Sigmoid colon (tissue), 7 donors: ENCODE measurements around the gene TMEM164. TPM values are rescaled to one million over a fixed set of nuclear protein-coding genes. Genes with fewer than 3 reads are reported as not detected.

Source experiments
- DNase-seq: peaks from one replicate; pipeline ENCODE4 v3.0.0-alpha.2; 2019
- H3K27ac ChIP-seq, 4 donors: fragments of 200-600 bp; sonication (generic); one replicate each; pipeline ENCODE4 v1.5.1; 2016 to 2019; ENCODE audit warnings: mild to moderate bottlenecking in 1 of 4
- H3K27me3 ChIP-seq, 3 donors: fragments of 200-600 bp; sonication (generic); one replicate each; pipeline ENCODE4 v1.5.1; 2019; ENCODE audit warnings: mild to moderate bottlenecking in 1 of 3
- H3K36me3 ChIP-seq, 4 donors: fragments of 200-600 bp; sonication (generic); one replicate each; pipeline ENCODE4 v1.5.1; 2016 to 2019
- H3K4me1 ChIP-seq, 4 donors: fragments of 200-600 bp; sonication (generic); one replicate each; pipeline ENCODE4 v1.5.1; 2017 to 2019
- H3K4me3 ChIP-seq, 4 donors: fragments of 200-600 bp; sonication (generic); one replicate each; pipeline ENCODE4 v1.5.1; 2017 to 2019; ENCODE audit warnings: mild to moderate bottlenecking in 2 of 4, moderate library complexity in 1 of 4
- H3K9me3 ChIP-seq, 4 donors: fragments of 200-600 bp in 3 of 4; sonication (generic) in 3 of 4; one replicate each; pipeline versions ENCODE4 v1.5.1 to v1.6.1; 2013 to 2019
- EP300 ChIP-seq, 4 donors: sonication (generic); formaldehyde crosslinking; IDR thresholded peaks; one replicate each; pipeline ENCODE4 v1.6.1; 2017; ENCODE audit warnings: antibody characterized with exemption in 4 of 4
- POLR2A ChIP-seq, 2 donors: fragments of 450-650 bp; IDR thresholded peaks; one replicate each; pipeline ENCODE4 v1.6.1; 2016; ENCODE audit warnings: antibody characterized with exemption in 2 of 2, mild to moderate bottlenecking in 2 of 2, moderate library complexity in 2 of 2
- POLR2AphosphoS5 ChIP-seq, 4 donors: sonication (generic); formaldehyde crosslinking; IDR thresholded peaks; one replicate each; pipeline ENCODE4 v1.6.1; 2017; ENCODE audit warnings: antibody characterized with exemption in 4 of 4
- WGBS, 2 donors: extraction: QIAGEN DNeasy Blood & Tissue Kit; methylation state at CpG; one replicate each; pipeline ENCODE4 v1.1.7; 2013; 5-methylcytosine and 5-hydroxymethylcytosine counted together
- intact Hi-C: fragments of 100-400 bp; cut with DNase I; formaldehyde crosslinking; loops from one replicate; pipeline ENCODE4 v1.15.1; 2023
- polyA plus RNA-seq, 3 donors: library from polyadenylated mRNA; stranded (reverse); fragments of 200-250 nt; gene quantifications; one replicate each; pipeline ENCODE4 v1.2.3, GENCODE V29; 2013
- total RNA-seq, 4 donors: library from RNA; depleted of rRNA; stranded (reverse); fragments of >200 nt; gene quantifications; one replicate each; pipeline ENCODE4 v1.1.0, GENCODE V29; 2016
- TF ChIP-seq, protein P1 (sequence below), 4 experiments: fragments of 450-650 bp in 3 of 4; fragments of 200-600 bp in 1 of 4; IDR thresholded peaks; one replicate each; pipeline ENCODE4 v1.5.1; 2016 to 2019; ENCODE audit warnings: antibody characterized with exemption in 4 of 4, mild to moderate bottlenecking in 3 of 4, moderate library complexity in 2 of 4
- donor health status: healthy with polysubstance abuse.
- donor health status: Bipolar disorder and iron deficiency.
- donor health status: healthy.

Gene TMEM164
- total and polyA plus RNA-seq, 7 donors = 6.4 to 43.2 (median 12.7) TPM

DNA sequence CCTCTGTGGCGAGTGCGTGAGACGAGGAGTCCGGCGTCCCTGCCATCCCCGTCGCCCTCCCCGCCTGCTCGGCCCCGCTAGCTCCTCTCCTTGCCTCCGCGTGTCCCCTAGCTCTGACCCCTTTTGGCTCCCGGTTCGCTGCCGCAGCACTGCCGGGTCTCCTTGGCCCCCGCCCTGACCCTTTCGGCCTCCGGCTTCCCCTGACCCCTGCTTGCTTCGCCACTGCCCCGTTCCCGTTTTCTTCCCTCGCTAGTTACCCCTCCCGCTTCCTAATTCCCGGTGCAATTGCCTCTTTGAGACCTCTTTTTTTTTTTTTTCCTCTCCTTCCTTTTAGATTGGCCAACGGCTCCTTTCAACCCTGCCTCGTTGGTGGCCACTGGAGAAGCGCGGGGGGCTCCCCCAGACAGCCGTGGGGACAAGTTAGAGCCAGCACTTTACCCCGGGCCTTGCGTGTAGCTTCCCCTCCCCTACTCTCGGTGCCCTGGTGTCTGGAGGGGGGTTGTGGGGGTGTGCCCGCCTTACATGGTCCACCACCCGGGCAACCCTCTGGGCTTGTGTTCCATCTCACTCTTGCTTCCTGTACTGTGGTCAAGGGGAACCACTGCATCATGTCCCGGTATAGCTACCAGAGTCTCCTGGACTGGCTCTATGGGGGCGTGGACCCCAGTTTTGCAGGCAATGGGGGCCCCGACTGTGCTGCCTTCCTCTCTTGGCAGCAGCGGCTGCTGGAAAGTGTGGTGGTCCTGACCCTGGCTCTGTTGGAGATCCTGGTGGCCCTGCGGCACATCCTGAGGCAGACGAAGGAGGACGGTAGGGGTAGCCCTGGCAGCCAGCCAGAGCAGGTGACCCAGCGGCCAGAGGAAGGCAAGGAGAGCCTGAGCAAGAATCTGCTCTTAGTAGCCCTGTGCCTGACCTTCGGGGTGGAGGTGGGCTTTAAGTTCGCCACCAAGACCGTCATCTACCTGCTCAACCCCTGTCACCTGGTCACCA, 548 bp downstream of the TMEM164 start:
- no peaks in the 10 kb centered on the region for H3K36me3 ChIP-seq
- H3K4me1 ChIP-seq = peaks cover 0 to 24% (median 18%) of the 10 kb centered on the region in 4 donors
- peak; percentile 65 for DNase-seq
- H3K27ac ChIP-seq = peak overlapping the region; percentile 81 to 94 (median 88)
- no peaks in the 10 kb centered on the region for H3K9me3 ChIP-seq
- H3K4me3 ChIP-seq = peak overlapping the region; percentile 50 to 69 (median 62)
- WGBS, 2 donors = 6 to 15% methylated on average over 46 of the region's 46 CpGs
- TF ChIP-seq POLR2AphosphoS5 (IDR thresholded peaks at IDR 0.05) (no peak), POLR2A (IDR thresholded peaks at IDR 0.05) (no peak), EP300 (IDR thresholded peaks at IDR 0.05) (no peak)
- TF ChIP-seq, protein P1, sequence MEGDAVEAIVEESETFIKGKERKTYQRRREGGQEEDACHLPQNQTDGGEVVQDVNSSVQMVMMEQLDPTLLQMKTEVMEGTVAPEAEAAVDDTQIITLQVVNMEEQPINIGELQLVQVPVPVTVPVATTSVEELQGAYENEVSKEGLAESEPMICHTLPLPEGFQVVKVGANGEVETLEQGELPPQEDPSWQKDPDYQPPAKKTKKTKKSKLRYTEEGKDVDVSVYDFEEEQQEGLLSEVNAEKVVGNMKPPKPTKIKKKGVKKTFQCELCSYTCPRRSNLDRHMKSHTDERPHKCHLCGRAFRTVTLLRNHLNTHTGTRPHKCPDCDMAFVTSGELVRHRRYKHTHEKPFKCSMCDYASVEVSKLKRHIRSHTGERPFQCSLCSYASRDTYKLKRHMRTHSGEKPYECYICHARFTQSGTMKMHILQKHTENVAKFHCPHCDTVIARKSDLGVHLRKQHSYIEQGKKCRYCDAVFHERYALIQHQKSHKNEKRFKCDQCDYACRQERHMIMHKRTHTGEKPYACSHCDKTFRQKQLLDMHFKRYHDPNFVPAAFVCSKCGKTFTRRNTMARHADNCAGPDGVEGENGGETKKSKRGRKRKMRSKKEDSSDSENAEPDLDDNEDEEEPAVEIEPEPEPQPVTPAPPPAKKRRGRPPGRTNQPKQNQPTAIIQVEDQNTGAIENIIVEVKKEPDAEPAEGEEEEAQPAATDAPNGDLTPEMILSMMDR (IDR thresholded peaks at IDR 0.05) = no peak
- H3K27me3 ChIP-seq = peaks cover 0 to 4% (median 0%) of the 10 kb centered on the region in 3 donors
- intact Hi-C loops = loop anchor here (2.0 to 5.0 kb wide), 3 partner anchors 144 to 466 kb away; partner anchors contain the start of genes AMMECR1 and NXT2

DNA sequence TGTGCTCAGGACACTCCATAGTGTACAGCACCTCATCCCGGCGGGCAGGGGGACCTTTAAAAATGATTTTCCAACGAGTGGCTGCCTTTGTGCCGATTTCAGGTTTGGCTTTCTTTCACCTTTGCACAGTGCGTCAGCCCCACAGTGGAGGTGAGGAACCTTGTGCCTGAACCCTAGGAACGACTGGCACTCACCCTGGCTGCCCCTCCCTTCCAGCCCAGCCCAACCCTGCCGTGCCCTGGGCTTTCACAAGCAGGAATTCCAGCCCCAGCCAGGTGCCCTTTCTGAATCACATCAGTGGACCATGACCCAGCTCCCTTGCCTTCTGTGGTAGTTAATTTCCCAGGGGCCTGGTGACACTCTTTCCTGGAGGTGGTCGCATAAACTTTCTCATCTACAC, 1.3 kb downstream of the TMEM164 start:
- TF ChIP-seq POLR2A (IDR thresholded peaks at IDR 0.05) = no peak
- TF ChIP-seq, protein P1 (IDR thresholded peaks at IDR 0.05) = no peak
- TF ChIP-seq POLR2AphosphoS5 (IDR thresholded peaks at IDR 0.05) = no peak
- no peak for TF ChIP-seq EP300 (IDR thresholded peaks at IDR 0.05)
- peak overlapping the region in 1 of 4 donors; percentile 62 for H3K4me3 ChIP-seq
- DNase-seq = no peak
- intact Hi-C loops = loop anchor here (5.0 kb wide), 2 partner anchors 143 to 467 kb away; partner anchors contain the start of gene NXT2
- no peaks in the 10 kb centered on the region for H3K9me3 ChIP-seq
- peaks cover 0 to 4% (median 0%) of the 10 kb centered on the region in 3 donors for H3K27me3 ChIP-seq
- peaks cover 0 to 24% (median 18%) of the 10 kb centered on the region in 4 donors for H3K4me1 ChIP-seq
- H3K27ac ChIP-seq = peak overlapping the region in 3 of 4 donors; percentile 34 to 89 (median 86)
- whole genome bisulfite sequencing, 2 donors = 17 to 54% methylated on average over 8 of the region's 8 CpGs
- no peaks in the 10 kb centered on the region for H3K36me3 ChIP-seq

DNA sequence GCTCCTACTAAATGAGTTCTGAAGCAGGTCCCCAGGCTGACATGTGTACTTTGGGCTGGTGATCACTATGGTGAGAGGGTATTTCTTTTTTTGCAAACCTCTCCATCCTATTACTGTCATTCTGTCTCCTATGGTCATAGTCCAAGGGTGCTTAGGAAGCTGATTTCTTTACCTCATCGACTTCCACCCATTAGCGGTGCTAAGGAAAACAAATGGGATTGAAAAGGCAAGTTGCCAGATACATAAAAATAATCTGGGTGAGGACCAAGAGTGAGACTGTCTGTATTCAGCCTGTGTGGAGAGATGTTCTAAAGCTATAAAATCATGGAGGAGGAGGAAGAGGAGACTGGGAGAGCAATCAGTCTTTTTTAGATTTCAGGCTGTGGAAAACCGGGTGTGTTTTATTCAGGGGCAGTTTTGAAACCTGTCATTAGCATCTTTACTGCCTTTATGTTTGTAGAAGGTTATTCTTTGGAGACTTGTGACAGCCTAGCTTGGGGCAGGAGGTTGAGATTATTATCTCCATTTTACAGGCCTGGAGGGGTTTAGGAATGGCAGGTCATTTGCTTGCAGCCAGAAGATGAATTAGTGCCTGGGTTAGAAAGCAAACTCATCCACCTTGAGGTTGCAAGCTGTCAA, 1.9 kb downstream of the TMEM164 start:
- no peaks in the 10 kb centered on the region for H3K36me3 ChIP-seq
- intact Hi-C loops = loop anchor here (5.0 kb wide), 2 partner anchors 142 to 468 kb away; partner anchors contain the start of gene NXT2
- peaks cover 0 to 24% (median 18%) of the 10 kb centered on the region in 4 donors for H3K4me1 ChIP-seq
- TF ChIP-seq POLR2A (IDR thresholded peaks at IDR 0.05) (no peak), EP300 (IDR thresholded peaks at IDR 0.05) (no peak), POLR2AphosphoS5 (IDR thresholded peaks at IDR 0.05) (no peak)
- TF ChIP-seq, protein P1 (IDR thresholded peaks at IDR 0.05) = no peak
- peaks cover 0 to 4% (median 0%) of the 10 kb centered on the region in 3 donors for H3K27me3 ChIP-seq
- DNase-seq = no peak
- no peak overlapping the region for H3K4me3 ChIP-seq
- peak overlapping the region in 2 of 4 donors; percentile 34 to 86 for H3K27ac ChIP-seq
- WGBS, 2 donors = 11 to 50% methylated on average over 3 of the region's 3 CpGs
- no peaks in the 10 kb centered on the region for H3K9me3 ChIP-seq

DNA sequence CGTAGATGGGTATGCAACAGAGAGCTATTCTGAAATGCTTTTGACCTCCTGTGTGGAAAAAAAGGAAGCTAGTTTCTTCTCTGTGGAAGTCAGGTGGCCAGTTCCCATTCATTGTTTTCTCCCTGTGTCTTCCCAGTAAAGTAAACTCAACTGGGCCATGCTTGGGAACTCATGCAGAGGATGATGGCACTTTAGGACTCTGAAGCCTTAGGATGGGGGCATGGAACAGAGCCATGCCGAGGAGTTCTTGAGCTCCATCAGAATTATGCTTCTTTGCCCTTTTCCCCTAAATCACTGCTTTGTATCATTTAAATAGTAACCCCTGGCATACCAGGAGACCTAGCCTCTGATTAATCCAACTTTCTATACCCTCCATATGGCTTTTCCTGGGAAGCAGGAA, 3.2 kb downstream of the TMEM164 start:
- TF ChIP-seq POLR2A (IDR thresholded peaks at IDR 0.05) = no peak
- TF ChIP-seq, protein P1 (IDR thresholded peaks at IDR 0.05) = no peak
- no peak for TF ChIP-seq EP300 (IDR thresholded peaks at IDR 0.05)
- TF ChIP-seq POLR2AphosphoS5 (IDR thresholded peaks at IDR 0.05) = no peak
- Histone ChIP-seq H3K4me1 (peaks cover 0 to 24% (median 18%) of the 10 kb centered on the region in 4 donors), H3K9me3 (no peaks in the 10 kb centered on the region), H3K4me3 (no peak overlapping the region), H3K27me3 (peaks cover 0 to 4% (median 0%) of the 10 kb centered on the region in 3 donors), H3K27ac (no peak overlapping the region), H3K36me3 (no peaks in the 10 kb centered on the region)
- DNase-seq = no peak
- intact Hi-C loops = no loop called here
- WGBS, 2 donors = 88 to 95% methylated on average over 2 of the region's 2 CpGs
